Stimulated activated naive CD8-positive, alpha-beta T cell treated with anti-CD3 and anti-CD28 coated beads, Interleukin-15, Interleukin-2, amounts not matched to agents 100 ng/mL and 50 ng/mL, for 24 hours (primary cell): Measurements from ENCODE around the gene TMEM81.

Source experiments
- H3K27ac Mint-ChIP-seq: one replicate; pipeline ENCODE4 v1.8.0; 2021; ENCODE audit warnings: mild to moderate bottlenecking, mixed read lengths
- H3K27me3 Mint-ChIP-seq: one replicate; pipeline ENCODE4 v1.8.0; 2021; ENCODE audit warnings: mixed read lengths
- H3K36me3 Mint-ChIP-seq: one replicate; pipeline ENCODE4 v1.8.0; 2021; ENCODE audit warnings: low read depth, mixed read lengths
- H3K4me1 Mint-ChIP-seq: one replicate; pipeline ENCODE4 v1.8.0; 2021; ENCODE audit warnings: low read depth, mixed read lengths
- H3K4me3 Mint-ChIP-seq: one replicate; pipeline ENCODE4 v1.8.0; 2021; ENCODE audit warnings: mild to moderate bottlenecking, mixed read lengths
- H3K9me3 Mint-ChIP-seq: one replicate; pipeline ENCODE4 v1.8.0; 2021; ENCODE audit warnings: mixed read lengths

The TMEM81 gene

GRCh38 chr1:205058853-205059252 lies 25.4 kb downstream of the TMEM81 start:
- no peak overlapping the region for H3K4me3 Mint-ChIP-seq
- H3K36me3 Mint-ChIP-seq: no peaks in the 10 kb centered on the region
- no peaks in the 10 kb centered on the region for H3K27me3 Mint-ChIP-seq
- H3K27ac Mint-ChIP-seq: no peak overlapping the region
- H3K4me1 Mint-ChIP-seq: no peaks in the 10 kb centered on the region
- no peaks in the 10 kb centered on the region for H3K9me3 Mint-ChIP-seq

- no peaks in the 10 kb centered on the region for H3K36me3 Mint-ChIP-seq
- no peaks in the 10 kb centered on the region for H3K9me3 Mint-ChIP-seq
- H3K27me3 Mint-ChIP-seq: no peaks in the 10 kb centered on the region
- no peak overlapping the region for H3K27ac Mint-ChIP-seq
- H3K4me1 Mint-ChIP-seq: no peaks in the 10 kb centered on the region
- no peak overlapping the region for H3K4me3 Mint-ChIP-seq
These were observed 26.3 kb downstream of the TMEM81 start for GRCh38 chr1:205057808-205058575.

GRCh38 chr1:205056956-205057568 lies 27.2 kb downstream of the TMEM81 start:
- no peaks in the 10 kb centered on the region for H3K4me1 Mint-ChIP-seq
- no peak overlapping the region for H3K4me3 Mint-ChIP-seq
- no peaks in the 10 kb centered on the region for H3K27me3 Mint-ChIP-seq
- no peaks in the 10 kb centered on the region for H3K9me3 Mint-ChIP-seq
- H3K36me3 Mint-ChIP-seq: no peaks in the 10 kb centered on the region
- H3K27ac Mint-ChIP-seq: no peak overlapping the region

GRCh38 chr1:205056188-205056611 lies 28.1 kb downstream of the TMEM81 start:
- Mint-ChIP-seq H3K27me3 (no peaks in the 10 kb centered on the region), H3K4me3 (no peak overlapping the region), H3K36me3 (no peaks in the 10 kb centered on the region), H3K27ac (no peak overlapping the region), H3K4me1 (no peaks in the 10 kb centered on the region), H3K9me3 (no peaks in the 10 kb centered on the region)

- Mint-ChIP-seq H3K4me3 (no peak overlapping the region), H3K36me3 (no peaks in the 10 kb centered on the region), H3K4me1 (no peaks in the 10 kb centered on the region), H3K27ac (no peak overlapping the region), H3K27me3 (no peaks in the 10 kb centered on the region), H3K9me3 (no peaks in the 10 kb centered on the region)
These were observed 30.2 kb downstream of the TMEM81 start for GRCh38 chr1:205054013-205054412.

- H3K4me1 Mint-ChIP-seq: no peaks in the 10 kb centered on the region
- H3K4me3 Mint-ChIP-seq: no peak overlapping the region
- H3K27ac Mint-ChIP-seq: no peak overlapping the region
- H3K36me3 Mint-ChIP-seq: no peaks in the 10 kb centered on the region
- H3K27me3 Mint-ChIP-seq: no peaks in the 10 kb centered on the region
- no peaks in the 10 kb centered on the region for H3K9me3 Mint-ChIP-seq
These were observed 31.0 kb downstream of the TMEM81 start for GRCh38 chr1:205053296-205053695.

- H3K9me3 Mint-ChIP-seq: no peaks in the 10 kb centered on the region
- H3K4me1 Mint-ChIP-seq: no peaks in the 10 kb centered on the region
- H3K36me3 Mint-ChIP-seq: no peaks in the 10 kb centered on the region
- no peak overlapping the region for H3K4me3 Mint-ChIP-seq
- no peaks in the 10 kb centered on the region for H3K27me3 Mint-ChIP-seq
- H3K27ac Mint-ChIP-seq: no peak overlapping the region
These were observed 31.6 kb downstream of the TMEM81 start for GRCh38 chr1:205052690-205053089.

GRCh38 chr1:205049479-205049878 lies 34.8 kb downstream of the TMEM81 start:
- Mint-ChIP-seq H3K27me3 (peaks cover 22% of the 10 kb centered on the region), H3K9me3 (no peaks in the 10 kb centered on the region), H3K4me1 (no peaks in the 10 kb centered on the region)

GRCh38 chr1:205048382-205048781 lies 35.9 kb downstream of the TMEM81 start:
- Mint-ChIP-seq H3K27ac (no peak overlapping the region), H3K4me1 (no peaks in the 10 kb centered on the region), H3K4me3 (no peak overlapping the region), H3K9me3 (no peaks in the 10 kb centered on the region), H3K27me3 (peaks cover 22% of the 10 kb centered on the region), H3K36me3 (no peaks in the 10 kb centered on the region)

More at GRCh38 chr1:205049479-205049878, 34.8 kb downstream of the TMEM81 start:
- Mint-ChIP-seq H3K4me3 (no peak overlapping the region), H3K36me3 (no peaks in the 10 kb centered on the region), H3K27ac (no peak overlapping the region)

- Mint-ChIP-seq H3K4me1 (no peaks in the 10 kb centered on the region), H3K27me3 (peaks cover 22% of the 10 kb centered on the region)
These were observed 36.5 kb downstream of the TMEM81 start for GRCh38 chr1:205047764-205048231.

GRCh38 chr1:205046870-205047269 lies 37.4 kb downstream of the TMEM81 start:
- Mint-ChIP-seq H3K36me3 (no peaks in the 10 kb centered on the region), H3K27me3 (peaks cover 28% of the 10 kb centered on the region), H3K9me3 (no peaks in the 10 kb centered on the region), H3K4me3 (no peak overlapping the region), H3K27ac (no peak overlapping the region), H3K4me1 (no peaks in the 10 kb centered on the region)

More at GRCh38 chr1:205047764-205048231, 36.5 kb downstream of the TMEM81 start:
- Mint-ChIP-seq H3K36me3 (no peaks in the 10 kb centered on the region), H3K9me3 (no peaks in the 10 kb centered on the region), H3K27ac (no peak overlapping the region), H3K4me3 (no peak overlapping the region)

GRCh38 chr1:205045146-205045545 lies 39.1 kb downstream of the TMEM81 start:
- H3K4me1 Mint-ChIP-seq: no peaks in the 10 kb centered on the region
- H3K27ac Mint-ChIP-seq: no peak overlapping the region

GRCh38 chr1:205044741-205045140 lies 39.5 kb downstream of the TMEM81 start:
- Mint-ChIP-seq H3K9me3 (no peaks in the 10 kb centered on the region), H3K36me3 (no peaks in the 10 kb centered on the region), H3K4me1 (no peaks in the 10 kb centered on the region), H3K4me3 (no peak overlapping the region), H3K27me3 (peaks cover 34% of the 10 kb centered on the region), H3K27ac (no peak overlapping the region)

More at GRCh38 chr1:205045146-205045545, 39.1 kb downstream of the TMEM81 start:
- Mint-ChIP-seq H3K4me3 (no peak overlapping the region), H3K36me3 (no peaks in the 10 kb centered on the region), H3K9me3 (no peaks in the 10 kb centered on the region), H3K27me3 (peaks cover 34% of the 10 kb centered on the region)

- no peak overlapping the region for H3K27ac Mint-ChIP-seq
These were observed 40.4 kb downstream of the TMEM81 start for GRCh38 chr1:205043866-205044265.

GRCh38 chr1:205042911-205043806 lies 41.1 kb downstream of the TMEM81 start, which contains the start of gene CNTN2:
Gene CNTN2 (plus strand): TSS chr1:205043212. CDS start chr1:205053186, 9,974 bp downstream.
- Mint-ChIP-seq H3K36me3 (no peaks in the 10 kb centered on the region), H3K4me1 (no peaks in the 10 kb centered on the region), H3K4me3 (no peak within 1 kb of the TSS), H3K27ac (no peak within 1 kb of the TSS), H3K9me3 (no peaks in the 10 kb centered on the region), H3K27me3 (peaks cover 34% of the 10 kb centered on the region)

More at GRCh38 chr1:205043866-205044265, 40.4 kb downstream of the TMEM81 start:
- Mint-ChIP-seq H3K4me1 (no peaks in the 10 kb centered on the region), H3K9me3 (no peaks in the 10 kb centered on the region), H3K4me3 (no peak overlapping the region), H3K27me3 (peaks cover 34% of the 10 kb centered on the region), H3K36me3 (no peaks in the 10 kb centered on the region)
